Activated CD4-positive, CD25-positive, alpha-beta regulatory T cell treated with anti-CD3 and anti-CD28 coated beads, Interleukin-2, amount 50 U/mL, for 24 hours (primary cell): ENCODE results near the gene GPR61.

Experiments used
- ATAC-seq, 2 donors: fragments of 150-1000 bp; cut with Tn5 transposase; one replicate each; pipeline ENCODE4 v1.10.0; 2021; ENCODE audit warnings: mild to moderate bottlenecking in 1 of 2, moderate library complexity in 1 of 2

The GPR61 gene

GRCh38 chr1:109539676-109540075, at the start of gene GPR61:
Gene GPR61, plus strand, starts transcription at chr1:109539872. Its CDS starts 3,151 bp downstream, at chr1:109543023.
- ATAC-seq: no peak

- peak in 1 of 2 donors; percentile 27 for ATAC-seq
These were observed 49.4 kb upstream of the GPR61 start for GRCh38 chr1:109490029-109490933.

- no peak for ATAC-seq
These were observed 48.8 kb upstream of the GPR61 start for GRCh38 chr1:109490934-109491302.

GRCh38 chr1:109491372-109491771, 48.3 kb upstream of the GPR61 start:
- no peak for ATAC-seq

GRCh38 chr1:109492779-109493178, 46.9 kb upstream of the GPR61 start:
- no peak for ATAC-seq

GRCh38 chr1:109493227-109493626, 46.4 kb upstream of the GPR61 start:
- ATAC-seq: no peak

- ATAC-seq: peak; percentile 90 to 94
These were observed 45.7 kb upstream of the GPR61 start, which contains the start of gene CYB561D1 for GRCh38 chr1:109493805-109494539. Gene CYB561D1, plus strand, starts transcription at chr1:109494094. Its CDS starts 46 bp downstream, at chr1:109494140.

- no peak for ATAC-seq
These were observed 43.9 kb upstream of the GPR61 start for GRCh38 chr1:109495738-109496137.

GRCh38 chr1:109497449-109498160, 42.1 kb upstream of the GPR61 start:
- ATAC-seq: no peak

- ATAC-seq: no peak
These were observed 41.4 kb upstream of the GPR61 start for GRCh38 chr1:109498161-109498801.

GRCh38 chr1:109499081-109499480, 40.6 kb upstream of the GPR61 start:
- no peak for ATAC-seq

GRCh38 chr1:109499661-109500536, 39.8 kb upstream of the GPR61 start:
- ATAC-seq: peak in 1 of 2 donors; percentile 29

- no peak for ATAC-seq
These were observed 38.7 kb upstream of the GPR61 start for GRCh38 chr1:109500941-109501381.

- ATAC-seq: no peak
These were observed 37.9 kb upstream of the GPR61 start for GRCh38 chr1:109501644-109502363.

GRCh38 chr1:109502364-109502851, 37.3 kb upstream of the GPR61 start:
- peak; percentile 55 to 75 for ATAC-seq

- ATAC-seq: no peak
These were observed 35.7 kb upstream of the GPR61 start for GRCh38 chr1:109503935-109504334.

GRCh38 chr1:109504974-109505373, 34.7 kb upstream of the GPR61 start:
- ATAC-seq: peak in 1 of 2 donors; percentile 48

- ATAC-seq: no peak
These were observed 31.4 kb upstream of the GPR61 start for GRCh38 chr1:109508001-109508872.

- ATAC-seq: no peak
These were observed 30.8 kb upstream of the GPR61 start for GRCh38 chr1:109508873-109509175.
